ENCODE measurements around the gene FOXK2.
"Not testable (repeated sequence)": the region's sequence is repeated elsewhere in the genome, so short reads cannot be mapped to it uniquely, and the experiment has no call there.

FOXK2 gene

DNA sequence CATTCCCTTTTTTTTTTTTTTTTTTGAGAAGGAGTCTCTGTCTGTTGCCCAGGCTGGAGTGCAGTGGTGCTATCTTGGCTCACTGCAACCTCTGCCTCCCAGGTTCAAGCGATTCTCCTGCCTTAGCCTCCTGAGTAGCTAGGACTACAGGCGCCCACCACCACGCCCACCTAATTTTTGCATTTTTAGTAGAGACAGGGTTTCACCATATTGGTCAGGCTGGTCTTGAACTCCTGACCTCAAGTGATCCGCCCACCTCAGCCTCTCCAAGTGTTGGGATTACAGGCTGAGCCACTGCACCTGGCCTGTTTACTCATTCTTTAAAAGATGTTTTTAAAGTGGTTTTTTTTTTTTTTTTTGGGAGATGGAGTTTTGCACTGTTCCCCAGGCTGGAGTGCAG lies 44.2 kb downstream of the FOXK2 start:
- not testable (repeated sequence) for DNase-seq (ENCODE audit: low read depth in 2 of 2)

DNA sequence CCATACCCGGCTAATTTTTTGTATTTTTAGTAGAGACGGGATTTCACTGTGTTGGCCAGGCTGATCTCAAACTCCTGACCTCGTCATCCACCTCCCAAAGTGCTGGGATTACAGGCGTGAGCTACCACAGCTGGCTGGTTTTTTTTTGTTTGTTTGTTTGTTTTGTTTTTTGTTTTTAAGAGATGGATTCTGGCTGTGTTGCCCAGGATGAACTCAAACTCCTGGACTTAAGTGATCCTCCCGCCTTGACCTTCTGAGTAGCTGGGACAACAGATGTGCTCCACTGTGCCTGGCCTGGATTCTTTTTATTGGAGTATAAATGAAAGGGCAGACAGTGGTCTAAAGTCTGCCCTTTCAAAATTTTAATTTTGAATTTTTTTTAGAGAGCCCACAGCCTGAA lies 44.7 kb downstream of the FOXK2 start:
- DNase-seq (ENCODE audit: low read depth in 2 of 2): no peak

DNA sequence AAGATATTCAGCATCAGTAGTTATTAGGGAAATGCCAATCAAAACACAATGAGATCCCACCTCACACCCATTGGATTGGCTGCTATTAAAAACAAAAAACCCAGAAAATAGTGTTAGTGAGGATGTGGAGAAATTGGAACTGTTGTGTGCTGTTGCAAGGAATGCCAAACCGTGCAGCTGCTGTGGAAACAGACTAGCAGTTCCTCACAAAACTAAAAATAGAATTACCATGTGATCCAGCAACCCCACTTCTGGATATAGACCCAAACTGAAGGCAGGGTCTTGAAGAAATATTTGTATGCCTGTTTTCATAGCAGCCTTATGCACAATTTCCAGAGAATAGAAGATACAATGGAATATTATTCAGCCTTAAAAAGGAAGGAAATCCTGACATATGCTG lies 46.0 kb downstream of the FOXK2 start:
- DNase-seq (ENCODE audit: low read depth in 2 of 2): no peak

DNA sequence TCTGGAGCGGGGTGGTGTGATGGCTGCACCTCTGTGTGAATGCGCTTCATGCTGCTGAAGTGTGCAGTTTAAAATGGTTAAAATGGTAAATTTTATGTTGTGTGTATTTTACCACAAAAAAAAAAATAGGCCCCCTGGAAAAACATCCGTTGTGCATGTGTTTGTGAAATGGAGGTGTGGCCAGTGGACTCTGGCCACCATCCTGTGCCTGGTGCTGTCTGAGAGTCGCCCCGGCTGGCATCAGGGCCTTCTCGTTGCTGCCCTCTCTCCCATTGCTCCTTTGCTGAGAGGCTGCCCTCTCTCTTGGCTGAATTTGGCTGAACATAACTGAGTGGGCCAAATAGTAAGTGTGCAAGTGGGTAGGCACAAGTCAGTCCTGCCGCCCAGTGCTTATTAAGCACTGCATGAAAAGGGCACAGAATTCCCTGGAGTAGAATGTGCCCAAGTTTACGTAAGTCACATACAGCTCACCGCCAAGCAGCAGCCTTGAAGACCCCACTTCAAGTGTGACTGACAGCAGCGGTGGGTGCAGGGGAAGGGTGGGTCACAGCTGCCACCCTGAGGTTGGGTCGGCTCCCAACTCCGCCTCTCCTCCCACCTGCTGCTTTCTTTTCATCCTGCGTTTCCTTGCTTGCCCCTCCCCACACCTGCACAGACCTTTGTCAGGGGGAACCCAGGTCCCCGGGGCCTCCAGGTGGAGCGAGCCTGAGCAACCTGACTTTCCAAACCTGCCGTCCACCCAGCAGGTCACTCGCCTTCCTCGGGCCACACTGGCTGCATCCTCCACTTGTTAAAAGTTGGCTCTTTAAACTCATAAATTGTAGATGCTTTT lies 46.8 kb downstream of the FOXK2 start:
- DNase-seq (ENCODE audit: low read depth in 2 of 2): no peak

DNA sequence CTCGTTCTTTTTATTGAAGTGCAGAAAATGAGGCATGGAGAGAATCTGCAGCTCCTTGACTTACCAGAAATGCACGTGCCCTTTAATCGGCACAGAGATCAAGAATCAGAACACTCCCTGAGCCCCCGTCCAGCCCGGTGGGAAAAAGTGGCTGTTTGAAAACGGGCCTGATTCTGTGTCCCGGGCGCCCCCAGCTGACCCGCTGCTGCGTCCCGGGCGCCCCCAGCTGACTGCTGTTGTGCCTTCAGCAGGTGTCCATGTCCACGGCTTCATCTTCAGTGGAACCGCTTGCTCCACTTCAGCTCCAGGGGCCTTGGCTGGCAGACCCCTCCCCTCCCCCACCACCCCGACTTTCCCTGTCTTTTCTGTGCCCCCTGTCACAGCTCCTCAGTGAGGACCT lies 47.8 kb downstream of the FOXK2 start:
- no peak for DNase-seq (ENCODE audit: low read depth in 2 of 2)

DNA sequence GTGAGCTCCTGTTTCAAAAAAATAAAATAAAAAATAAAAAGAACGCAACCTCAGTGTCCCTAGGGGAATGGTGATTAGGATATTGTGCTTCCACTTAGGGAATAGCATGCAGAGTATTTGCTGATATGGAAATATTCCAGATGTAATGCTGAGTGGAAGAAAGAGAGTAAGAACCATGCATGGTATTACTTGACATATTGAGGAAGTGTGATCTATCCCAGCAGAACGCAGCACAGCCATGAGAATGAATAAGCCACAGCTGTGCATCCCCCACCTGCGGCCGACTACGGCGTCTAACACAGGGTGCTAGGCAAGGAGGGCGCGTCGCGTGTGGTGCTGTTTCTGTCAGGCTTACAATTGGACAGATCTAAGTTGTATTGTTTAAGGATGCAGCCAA lies 49.5 kb downstream of the FOXK2 start:
- no peak for DNase-seq (ENCODE audit: low read depth in 2 of 2)

DNA sequence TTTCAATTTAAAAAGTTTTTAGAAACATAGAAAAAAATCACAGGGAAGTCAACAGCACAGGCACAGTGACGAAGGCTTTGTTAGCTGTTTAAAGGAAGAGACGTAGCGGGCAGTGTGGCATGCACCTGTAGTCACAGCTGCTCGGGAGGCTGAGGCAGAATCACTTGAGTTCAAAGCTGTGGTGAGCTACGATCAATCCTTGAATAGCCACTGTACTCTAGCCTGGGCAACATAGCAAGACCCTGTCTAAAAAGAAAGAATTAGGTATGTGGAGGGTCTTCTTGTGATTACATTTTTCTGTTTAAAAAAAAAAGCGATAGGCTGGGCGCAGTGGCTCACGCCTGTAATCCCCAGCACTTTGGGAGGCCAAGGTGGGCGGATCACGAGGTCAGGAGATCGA lies 50.1 kb downstream of the FOXK2 start:
- DNase-seq (ENCODE audit: low read depth in 2 of 2): no peak

DNA sequence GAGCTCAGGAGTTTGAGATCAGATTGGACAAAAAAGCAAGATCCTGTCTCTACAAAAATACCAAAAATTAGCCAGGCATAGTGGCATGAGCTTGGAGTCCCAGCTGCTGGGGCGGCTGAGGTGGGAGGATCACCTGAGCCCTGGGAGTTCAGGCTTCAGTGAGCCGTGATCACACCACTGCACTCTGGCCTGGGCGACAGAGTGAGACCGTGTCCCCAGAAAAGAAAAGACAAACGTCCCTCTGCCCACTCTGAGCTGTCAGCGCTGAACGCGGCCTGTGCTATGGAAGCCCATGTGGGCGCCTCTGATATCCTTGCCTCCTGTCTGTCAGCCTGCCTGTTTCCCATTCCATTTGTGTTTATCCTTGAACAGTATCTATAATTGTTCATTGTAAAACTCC lies 50.7 kb downstream of the FOXK2 start:
- DNase-seq (ENCODE audit: low read depth in 2 of 2): no peak

DNA sequence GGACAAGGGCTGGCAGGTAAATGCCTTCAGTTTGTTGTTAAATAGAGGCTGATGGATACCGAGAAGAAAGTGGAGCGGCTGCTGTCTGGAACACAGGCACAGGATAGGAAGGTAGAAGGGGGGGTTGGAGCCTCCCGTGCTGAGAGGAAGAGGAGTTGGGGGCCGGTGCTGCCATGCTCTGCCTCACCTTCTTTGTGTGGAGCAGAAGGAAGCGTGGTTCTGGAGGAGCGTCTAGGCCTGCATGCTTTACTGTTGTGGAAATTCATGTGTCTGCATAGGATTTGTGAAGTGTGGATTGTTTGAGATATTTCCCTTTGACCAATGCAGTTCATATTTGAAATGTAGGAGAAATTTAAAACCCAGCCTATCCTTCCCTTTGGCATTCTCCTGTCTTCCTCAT lies 52.3 kb downstream of the FOXK2 start:
- no peak for DNase-seq (ENCODE audit: low read depth in 2 of 2)

DNA sequence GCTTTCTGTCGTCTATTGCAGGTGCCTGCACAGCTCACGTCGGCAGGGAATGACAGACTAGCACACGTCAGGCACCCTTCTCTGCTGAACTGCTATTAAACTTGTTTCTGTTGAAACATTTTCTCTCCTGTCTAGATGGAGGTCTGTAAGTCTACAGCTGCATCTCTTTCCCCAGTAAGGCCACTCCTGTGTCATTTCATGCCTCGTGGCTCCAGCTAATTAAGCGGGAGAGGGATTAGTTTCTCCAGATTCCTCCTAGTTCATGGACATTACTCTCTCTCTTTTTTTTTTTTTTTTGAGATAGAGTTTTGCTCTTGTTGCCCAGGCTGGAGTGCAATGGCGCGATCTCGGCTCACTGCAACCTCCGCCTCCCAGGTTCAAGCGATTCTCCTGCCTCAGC lies 54.5 kb downstream of the FOXK2 start:
- DNase-seq (ENCODE audit: low read depth in 2 of 2): no peak

DNA sequence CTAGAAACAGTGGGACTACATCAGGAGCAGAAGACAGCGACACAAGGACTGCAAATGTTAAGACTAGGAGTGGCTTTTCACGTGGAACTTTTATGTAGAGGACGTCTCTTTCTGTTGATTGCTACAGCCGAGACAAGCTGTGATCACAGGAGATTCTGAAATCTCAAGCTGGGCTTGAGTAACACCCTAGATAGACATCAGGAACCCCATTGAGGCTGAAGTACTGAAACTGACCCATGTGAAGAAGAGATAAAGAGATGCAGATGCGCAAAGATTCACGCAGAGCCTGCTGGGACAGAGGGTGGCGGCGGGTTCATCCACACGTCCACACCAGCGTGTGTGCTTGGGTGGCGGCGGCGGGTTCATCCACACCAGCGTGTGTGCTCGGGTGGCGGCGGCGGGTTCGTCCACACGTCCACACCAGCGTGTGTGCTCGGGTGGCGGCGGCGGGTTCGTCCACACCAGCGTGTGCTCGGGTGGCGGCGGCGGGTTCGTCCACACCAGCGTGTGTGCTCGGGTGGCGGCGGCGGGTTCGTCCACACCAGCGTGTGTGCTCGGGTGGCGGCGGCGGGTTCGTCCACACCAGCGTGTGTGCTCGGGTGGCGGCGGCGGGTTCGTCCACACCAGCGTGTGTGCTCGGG lies 56.2 kb downstream of the FOXK2 start:
- not testable (repeated sequence) for DNase-seq (ENCODE audit: low read depth in 2 of 2)

DNA sequence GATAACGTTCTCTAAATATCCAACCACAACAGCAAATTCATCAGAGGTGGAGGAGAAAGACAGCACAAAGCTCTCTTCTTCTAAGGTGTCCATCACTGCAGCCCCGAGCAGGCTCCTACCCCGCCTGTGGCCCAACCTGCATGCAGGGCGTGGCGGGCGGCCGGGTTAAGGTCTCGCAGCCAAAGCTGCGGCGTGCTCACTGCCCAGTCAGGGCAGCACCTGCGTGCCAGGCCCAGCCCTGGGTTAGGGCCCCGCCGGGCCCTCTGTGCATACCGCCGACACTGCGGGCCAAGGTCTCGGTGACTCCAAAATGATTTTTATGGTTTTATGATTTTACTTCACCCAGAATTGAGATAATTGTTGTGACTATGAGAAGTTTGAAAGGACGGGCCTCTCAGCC lies 57.8 kb downstream of the FOXK2 start:
- DNase-seq (ENCODE audit: low read depth in 2 of 2): no peak

DNA sequence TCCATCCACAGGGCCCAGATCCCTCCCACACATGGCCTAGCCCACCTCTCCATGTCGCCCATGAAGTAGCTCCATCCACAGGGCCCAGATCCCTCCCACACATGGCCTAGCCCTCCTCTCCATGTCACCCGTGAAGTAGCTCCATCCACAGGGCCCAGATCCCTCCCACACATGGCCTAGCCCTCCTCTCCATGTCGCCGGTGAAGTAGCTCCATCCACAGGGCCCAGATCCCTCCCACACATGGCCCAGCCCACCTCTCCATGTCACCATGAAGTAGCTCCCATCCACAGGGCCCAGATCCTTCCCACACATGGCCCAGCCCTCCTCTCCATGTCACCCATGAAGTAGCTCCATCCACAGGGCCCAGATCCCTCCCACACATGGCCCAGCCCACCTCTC lies 60.4 kb downstream of the FOXK2 start:
- not testable (repeated sequence) for DNase-seq (ENCODE audit: low read depth in 2 of 2)

DNA sequence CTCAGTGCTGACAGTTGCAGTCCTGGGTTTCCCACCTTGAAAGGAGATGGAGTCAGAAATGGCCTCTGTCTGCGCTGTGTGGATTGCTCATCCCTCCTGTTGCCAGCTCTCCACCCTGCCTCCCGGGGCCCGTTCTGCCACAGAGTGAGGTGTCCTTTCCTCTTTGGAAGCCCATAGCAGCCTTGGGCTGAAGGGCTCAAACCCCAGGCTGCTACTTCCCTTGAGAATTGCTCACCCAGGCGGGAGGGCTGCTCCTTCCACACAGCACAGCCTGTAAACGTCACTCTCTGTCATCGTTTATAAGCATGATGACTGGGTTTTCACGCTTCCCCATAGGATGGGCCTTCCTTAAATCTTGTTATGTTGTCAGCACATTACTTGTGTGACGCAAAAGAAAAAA lies 62.7 kb downstream of the FOXK2 start:
- DNase-seq (ENCODE audit: low read depth in 2 of 2): no peak

DNA sequence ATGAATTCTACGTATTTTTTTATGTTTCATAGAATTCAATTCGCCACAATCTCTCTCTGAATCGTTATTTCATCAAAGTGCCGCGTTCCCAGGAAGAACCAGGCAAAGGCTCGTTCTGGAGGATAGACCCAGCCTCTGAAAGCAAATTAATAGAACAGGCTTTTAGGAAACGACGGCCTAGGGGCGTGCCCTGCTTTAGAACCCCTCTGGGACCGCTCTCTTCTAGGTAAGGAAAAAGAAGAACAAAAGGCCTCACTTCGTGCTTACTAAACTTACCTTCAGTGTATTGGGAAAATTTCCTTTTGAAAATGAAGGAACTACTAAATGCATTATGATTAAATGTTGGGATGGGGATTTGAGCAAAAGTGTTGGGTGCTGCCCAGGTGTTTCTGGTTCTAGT lies 63.2 kb downstream of the FOXK2 start:
- no peak for DNase-seq (ENCODE audit: low read depth in 2 of 2)

DNA sequence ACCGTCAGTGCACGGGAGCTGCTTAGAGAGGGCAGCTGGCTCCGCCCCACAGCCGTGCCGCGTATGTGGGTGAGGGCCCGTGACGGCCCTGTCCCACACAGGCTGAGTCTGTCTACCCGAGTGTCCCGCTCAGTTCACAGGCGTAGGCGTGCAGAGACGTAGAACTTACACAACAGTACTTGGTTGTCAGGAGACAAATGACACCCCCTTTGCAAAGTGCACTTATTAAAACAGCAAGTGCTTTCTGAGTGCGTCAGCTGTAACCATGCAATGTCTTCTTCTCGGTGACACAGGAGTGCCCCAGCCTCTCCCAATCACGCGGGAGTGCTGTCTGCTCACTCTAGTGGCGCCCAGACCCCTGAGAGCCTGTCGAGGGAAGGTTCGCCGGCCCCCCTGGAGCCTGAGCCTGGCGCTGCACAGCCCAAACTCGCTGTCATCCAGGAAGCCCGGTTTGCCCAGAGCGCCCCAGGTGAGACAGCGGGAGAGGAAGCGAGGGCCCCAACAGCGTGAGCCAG lies 64.2 kb downstream of the FOXK2 start:
- DNase-seq (ENCODE audit: low read depth in 2 of 2): peak in 1 of 2 donors; percentile 50

DNA sequence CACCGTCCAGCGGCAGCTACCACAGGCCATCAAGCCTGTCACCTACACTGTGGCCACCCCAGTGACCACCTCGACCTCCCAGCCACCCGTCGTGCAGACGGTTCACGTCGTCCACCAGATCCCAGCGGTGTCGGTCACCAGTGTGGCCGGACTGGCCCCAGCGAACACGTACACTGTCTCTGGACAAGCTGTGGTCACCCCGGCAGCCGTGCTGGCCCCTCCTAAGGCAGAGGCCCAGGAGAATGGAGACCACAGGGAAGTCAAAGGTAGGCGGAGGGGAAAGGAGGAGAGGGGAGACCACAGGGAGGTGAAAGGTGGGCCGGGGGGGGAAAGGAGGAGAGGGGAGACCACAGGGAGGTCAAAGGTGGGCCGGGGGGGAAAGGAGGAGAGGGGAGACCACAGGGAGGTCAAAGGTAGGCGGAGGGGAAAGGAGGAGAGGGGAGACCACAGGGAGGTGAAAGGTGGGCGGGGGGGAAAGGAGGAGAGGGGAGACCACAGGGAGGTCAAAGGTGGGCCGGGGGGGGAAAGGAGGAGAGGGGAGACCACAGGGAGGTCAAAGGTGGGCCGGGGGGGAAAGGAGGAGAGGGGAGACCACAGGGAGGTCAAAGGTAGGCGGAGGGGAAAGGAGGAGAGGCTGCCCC lies 66.5 kb downstream of the FOXK2 start:
- not testable (repeated sequence) for DNase-seq (ENCODE audit: low read depth in 2 of 2)

DNA sequence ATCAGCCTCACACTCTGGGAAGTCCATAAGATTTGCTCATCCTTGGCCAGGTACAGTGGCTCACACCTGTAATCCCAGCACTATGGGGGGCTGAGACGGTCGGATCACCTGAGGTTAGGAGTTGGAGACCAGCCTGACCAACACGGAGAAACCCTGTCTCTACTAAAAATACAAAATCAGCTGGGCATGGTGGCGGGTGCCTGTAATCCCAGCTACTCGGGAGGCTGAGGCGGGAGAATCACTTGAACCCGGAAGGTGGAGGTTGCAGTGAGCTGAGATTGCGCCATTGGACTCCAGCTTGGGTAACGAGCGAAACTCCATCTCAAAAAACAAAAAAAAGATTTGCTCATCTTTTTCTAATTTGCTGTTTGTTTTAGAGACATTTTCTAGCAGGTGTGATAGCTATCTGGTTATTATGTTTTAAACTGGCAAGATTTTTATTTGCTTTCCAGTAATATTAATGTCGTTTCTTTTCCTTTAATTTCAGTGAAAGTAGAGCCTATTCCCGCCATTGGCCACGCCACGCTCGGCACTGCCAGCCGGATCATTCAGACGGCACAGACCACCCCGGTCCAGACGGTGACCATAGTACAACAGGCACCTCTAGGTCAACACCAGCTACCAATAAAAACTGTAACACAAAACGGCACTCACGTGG lies 67.2 kb downstream of the FOXK2 start:
- no peak for DNase-seq (ENCODE audit: low read depth in 2 of 2)

DNA sequence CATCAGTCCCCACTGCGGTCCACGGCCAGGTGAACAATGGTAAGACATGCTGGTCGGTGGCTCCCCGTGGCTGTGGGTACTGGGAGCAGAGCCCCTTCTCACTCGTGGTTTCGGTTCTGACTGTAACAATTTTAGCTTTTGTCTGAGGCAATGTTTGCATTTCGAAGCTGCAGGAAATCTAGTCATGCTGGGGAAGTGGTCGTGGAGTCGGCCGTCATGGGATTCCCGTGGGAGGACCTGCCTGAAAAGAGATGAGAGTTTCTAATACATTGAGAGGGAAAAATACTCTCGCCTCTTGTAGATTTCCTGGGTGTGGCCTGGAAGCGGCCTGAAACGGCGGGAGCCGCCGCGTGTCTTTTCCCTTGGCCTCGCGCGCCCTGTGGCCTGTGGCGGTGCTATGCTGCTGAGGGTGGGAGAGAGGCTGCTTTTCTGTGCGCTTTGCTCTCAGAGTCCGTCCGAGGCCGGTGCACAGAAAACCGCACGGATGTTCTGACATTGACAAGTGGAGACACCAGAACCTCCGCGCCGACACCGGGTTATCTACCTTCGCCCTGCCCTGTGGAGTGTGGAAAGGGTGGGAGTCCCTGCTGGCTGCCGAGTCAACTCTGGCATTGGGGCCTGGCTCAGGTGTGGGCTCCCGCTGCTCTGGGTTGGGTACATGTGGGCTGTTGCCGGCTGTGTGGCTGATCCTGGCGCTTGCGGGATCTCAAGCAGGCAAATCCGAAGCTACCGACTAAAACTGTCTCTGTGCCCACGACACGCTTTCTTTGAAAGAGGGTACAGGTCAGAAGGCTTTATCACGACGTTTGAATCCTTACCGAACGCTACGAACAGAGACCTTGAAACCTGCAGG lies 67.9 kb downstream of the FOXK2 start:
- DNase-seq (ENCODE audit: low read depth in 2 of 2): no peak

DNA sequence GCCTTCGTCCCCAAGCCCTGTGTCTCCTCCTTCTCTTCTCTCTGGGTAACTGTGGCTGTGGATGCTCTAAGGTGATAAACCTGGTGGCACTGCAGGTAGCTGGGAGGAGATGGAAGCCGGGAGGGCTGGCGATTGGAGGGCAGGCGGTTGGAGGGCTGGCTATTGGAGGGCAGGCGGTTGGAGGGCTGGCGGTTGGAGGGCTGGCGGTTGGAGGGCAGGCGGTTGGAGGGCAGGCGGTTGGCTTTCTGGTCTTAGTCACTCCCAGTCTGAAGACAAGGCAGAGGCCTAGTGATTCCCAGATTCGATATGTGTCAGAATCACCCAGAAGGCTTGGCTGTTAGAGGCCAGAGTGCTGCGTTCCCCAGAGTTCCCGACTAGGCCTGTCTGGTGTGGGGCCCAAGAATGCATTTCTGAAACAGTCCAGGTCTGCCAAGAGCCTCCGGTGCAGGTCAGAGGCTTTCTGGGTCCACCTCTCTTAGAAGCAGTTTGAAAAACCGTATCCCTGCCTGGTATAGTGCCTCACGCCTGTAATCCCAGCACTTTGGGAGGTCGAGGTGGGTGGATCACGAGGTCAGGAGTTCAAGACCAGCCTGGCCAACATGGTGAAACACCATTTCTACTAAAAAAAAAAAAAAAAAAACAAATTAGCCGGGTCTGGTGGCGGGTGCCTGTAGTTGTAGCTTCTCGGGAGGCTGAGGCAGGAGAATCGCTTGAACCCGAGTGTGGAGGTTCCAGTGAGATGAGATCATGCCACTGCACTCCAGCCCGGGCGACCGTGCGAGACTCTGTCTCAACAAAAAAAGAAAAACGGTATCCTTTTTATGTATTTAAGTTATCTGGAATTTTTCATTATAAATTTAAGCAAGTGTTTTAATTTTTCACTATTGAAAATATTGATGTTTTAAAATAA lies 69.0 kb downstream of the FOXK2 start:
- no peak for DNase-seq (ENCODE audit: low read depth in 2 of 2)

Data from stimulated activated CD8-positive, alpha-beta memory T cell treated with anti-CD3 and anti-CD28 coated beads, Interleukin-15, amount 100 ng/mL, for 4 hours (primary cell).